ENCODE measurements around the gene REEP1.
A peak's percentile ranks its signal among the peaks of the same experiment; 100 is the strongest.

The REEP1 gene, protein sequence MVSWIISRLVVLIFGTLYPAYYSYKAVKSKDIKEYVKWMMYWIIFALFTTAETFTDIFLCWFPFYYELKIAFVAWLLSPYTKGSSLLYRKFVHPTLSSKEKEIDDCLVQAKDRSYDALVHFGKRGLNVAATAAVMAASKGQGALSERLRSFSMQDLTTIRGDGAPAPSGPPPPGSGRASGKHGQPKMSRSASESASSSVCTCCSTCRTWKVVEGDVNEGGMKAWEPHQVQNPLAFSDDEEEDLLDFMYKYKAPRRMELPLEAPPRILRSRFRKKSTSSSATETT

DNA sequence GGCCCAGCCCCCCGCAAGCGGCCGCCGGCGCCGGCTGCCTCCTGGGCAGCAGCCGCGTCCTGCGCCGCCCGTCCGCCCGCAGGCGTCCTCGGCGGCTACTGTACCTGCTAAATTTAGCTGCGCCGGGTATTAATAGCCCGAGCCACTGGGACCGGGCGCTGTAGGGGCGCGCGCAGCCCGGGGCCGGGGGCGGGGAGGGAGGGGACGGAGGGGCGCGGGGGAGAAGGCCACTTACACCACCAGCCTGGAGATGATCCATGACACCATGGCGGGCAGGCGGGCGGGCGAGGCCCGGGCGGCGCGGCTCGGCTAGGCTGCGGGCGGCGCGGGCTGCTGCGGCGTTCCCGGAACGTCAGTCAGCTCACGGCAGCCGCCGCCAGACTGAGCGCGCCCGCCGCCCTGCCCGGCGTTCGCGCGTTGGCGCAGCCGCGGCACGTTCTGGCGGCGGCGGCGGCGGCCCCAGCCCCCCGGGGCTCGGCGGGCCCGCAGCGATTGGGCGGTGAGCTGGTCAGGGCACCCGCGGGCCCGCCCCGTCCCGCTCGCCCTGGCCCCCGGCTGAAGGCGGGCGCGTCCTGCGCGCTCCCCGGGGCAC lies at the start of gene REEP1:
REEP1 (minus strand) TSS at position 383 of the 592 bp plus-strand sequence; CDS start at position 267, 116 bp downstream.
- DNase-seq: peak; percentile 24

DNA sequence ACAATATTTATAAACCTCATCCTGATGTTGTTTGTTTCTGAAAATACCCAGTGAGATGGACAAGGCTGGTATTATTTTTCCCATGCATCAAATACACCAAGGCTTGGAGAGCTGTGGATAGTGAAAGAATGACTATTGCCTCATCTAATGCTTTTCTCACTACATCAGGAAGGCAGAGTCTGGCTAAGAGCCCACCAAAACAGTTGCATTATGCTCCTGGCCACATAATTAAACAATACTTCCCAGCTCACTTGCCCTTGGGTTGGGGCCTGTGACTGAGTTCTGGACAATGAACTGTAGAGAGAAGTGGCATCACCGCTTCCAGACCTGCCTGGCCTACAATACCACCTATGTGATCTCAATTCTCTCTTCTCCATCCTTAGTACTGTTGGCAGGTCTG lies 46.4 kb upstream of the REEP1 start:
- no peak for DNase-seq

DNA sequence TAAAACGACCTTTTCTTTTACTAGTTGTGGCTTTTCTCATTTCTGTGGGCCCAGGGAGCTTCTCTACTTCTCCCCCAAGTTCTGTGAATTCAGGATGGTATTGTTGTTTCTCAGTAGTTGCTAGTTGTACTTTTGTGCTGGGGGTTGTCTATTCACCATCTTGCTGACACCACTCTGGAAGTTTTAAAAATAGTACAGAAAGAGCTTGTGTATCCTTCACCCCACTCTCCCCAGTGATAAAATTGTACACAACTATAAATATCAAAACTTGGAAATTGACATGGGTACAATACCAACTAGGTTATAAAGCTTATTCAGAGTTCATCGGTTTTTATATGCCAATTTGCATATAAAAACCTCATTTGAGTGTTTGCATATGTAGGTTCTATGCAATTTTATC lies 45.3 kb upstream of the REEP1 start:
- no peak for DNase-seq

DNA sequence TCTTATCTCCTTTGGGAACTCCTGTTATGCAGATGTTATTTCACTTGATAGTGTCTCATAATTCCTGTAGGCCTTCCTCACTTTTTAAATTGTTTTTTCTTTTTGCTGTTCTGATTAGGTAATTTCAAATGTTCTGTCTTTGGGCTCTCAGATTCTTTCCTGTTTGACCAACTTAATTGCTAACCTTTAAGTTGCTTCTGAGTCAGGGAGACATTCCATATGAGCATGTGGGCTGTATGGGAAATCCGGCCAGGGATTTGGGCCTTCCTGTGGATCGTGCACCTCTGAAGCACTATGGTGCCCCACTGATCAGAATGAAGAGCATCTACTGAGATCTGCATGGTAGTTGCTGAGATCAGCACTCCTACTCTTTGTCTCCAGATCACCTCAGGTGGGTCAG lies 44.7 kb upstream of the REEP1 start:
- no peak for DNase-seq

DNA sequence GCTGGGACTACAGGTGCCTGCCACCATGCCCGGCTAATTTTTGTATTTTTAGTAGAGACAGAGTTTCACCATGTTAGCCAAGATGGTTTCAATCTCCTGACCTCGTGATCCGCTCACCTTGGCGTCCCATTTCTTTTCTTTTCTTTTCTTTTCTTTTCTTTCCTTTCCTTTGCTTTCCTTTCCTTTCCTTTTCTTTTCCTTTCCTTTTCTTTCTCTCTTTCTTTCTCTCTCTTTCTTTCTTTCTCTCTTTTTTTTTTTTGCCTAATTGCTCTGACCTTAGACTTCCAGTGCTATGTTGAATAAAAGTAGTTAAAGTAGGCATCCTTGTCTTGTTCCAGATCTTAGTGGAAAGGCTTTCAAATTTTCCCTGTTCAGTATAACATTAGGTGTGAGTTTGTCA lies 41.0 kb upstream of the REEP1 start:
- DNase-seq: no peak

DNA sequence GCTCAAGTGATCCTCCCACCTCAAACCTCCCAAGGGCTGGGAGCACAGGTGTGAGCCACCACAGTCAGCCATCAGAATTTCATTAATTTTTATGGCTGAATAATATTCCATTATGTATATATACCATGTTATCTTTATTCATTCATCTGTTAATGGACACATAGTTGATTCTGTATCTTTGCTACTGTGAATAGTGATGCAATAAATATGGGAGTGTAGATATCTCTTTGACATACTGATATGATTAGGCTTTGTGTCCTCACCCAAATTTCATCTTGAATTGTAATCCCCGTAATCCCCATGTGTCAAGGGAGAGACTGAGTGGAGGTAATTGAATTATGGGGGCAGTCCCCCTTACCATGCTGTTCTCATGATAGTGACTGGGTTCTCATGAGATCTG lies 38.2 kb upstream of the REEP1 start:
- no peak for DNase-seq

DNA sequence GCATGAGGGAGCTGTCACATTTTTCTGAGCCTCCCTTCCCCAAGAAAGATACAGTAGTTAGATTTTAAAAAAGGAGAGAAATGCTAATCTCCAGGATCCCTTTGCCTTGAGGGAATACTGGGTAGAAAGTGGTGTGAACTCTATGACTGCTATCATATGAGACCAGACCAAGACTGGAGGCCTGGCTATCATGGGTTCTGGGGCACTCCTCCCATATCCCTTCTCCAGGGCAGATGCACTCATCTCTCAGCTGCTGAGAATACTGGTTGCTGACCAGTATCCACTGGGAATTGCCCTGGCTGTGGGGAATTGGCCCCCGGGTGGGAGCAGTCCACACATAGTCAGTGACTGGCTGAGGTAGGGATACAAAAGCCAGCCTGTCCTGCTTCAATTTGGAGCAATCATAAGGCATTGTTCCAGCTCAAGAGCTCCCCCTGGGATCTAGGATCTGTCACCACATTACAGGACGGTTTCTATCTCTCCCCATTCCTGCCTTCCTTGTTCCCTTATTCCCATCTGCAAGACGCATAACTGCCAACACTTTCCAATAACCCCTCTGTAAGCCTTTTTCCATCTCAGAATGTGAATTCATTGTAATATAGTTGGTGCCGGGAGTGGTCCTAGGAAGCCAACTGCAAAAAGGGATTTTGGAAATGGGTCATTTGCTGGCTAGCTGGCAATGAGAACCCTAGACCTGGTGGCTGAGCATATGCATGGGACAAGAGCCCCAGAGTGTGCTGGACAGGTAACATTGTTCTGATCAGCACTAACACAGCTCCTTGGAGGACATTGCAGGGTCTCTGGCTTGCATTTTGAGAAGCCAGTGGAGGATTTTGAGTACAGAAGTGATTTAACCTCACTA lies 35.4 kb upstream of the REEP1 start:
- no peak for DNase-seq

DNA sequence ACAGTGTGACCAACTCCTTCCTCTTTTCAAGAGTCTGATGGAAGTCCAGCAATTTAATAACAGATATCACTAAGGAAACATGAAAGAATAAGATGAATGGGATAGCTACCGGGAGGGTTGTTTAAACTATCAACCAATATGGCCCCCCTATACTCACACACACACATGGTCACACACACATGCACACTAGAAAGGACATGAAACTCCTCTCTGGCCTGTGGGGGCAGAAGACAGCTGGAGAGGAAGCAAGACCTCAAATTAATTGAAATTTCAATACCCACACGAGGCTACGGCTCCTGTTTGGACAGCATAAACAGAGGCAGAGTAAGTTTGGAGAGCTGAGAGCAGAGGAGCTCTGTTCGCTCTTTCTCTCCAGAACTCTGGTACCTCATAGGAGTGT lies 34.7 kb upstream of the REEP1 start:
- DNase-seq: no peak

DNA sequence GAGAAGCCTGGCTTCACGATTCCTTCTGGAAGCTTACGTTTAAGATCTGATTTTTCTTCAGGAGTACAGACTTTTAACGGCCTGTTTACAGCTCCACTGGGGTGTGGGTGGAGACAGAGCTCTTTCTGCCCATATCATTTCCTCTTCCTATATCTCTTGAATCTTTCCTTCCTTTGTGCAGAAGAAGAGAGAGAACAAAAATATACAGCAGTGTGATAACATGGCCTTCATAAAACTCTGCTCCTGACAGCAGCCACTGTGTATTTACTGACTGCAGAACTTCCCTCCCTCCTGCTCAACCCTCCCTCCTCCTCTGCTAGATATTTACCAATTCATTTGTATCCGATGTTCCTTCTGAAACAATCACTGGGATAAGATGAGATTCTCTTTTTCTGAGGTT lies 34.1 kb upstream of the REEP1 start:
- no peak for DNase-seq

DNA sequence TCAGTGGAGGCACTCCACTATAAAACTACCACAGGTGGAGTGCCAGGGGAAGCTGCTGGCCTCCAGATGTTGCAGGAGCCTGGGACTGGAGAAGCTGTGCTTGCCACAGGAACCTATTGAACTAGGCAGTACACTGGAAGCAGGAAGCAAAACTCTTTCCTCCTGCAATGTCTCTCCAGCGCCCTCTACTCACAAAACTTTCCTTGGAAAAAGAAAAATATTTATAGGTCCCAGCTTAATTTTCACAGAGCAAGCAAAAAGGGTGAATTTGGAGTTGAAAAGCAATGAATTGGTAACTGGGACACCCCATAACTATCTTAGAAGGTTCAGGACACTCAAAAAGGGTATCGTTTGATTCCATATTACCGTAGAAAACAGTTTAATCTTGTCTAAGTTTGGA lies 33.2 kb upstream of the REEP1 start:
- no peak for DNase-seq

DNA sequence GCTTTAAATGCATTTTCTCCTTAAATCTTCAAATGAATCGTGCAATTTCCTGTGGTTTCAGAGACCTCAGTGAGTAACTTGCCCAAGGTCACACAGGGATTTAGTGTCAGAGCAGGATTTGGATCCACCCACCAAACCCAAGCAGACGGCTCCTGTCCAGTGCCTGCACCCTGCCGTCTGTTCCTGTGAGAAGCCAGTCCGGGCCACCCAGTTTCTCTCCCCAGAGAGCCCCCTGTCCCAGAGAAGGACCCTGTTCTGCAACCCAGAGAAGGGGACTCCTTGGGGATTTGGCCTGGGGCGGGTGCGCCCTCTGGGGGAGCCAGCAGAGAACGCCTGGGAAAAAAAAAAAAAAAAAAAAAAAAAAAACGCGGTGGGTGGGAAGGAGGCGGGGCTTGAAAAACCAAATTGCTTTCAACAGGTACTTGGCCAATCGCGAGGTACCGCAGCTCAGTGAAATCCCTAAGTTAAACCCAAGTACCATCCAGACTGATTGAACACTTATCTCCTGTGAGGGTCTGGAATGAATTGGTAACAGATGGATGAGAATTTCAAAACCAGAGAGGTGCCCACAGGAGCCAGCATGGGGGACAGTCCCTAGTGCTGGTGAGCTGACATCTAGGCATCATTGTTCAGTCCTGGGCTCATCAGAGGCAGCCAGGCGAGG lies 30.9 kb upstream of the REEP1 start:
- DNase-seq: peak; percentile 54

DNA sequence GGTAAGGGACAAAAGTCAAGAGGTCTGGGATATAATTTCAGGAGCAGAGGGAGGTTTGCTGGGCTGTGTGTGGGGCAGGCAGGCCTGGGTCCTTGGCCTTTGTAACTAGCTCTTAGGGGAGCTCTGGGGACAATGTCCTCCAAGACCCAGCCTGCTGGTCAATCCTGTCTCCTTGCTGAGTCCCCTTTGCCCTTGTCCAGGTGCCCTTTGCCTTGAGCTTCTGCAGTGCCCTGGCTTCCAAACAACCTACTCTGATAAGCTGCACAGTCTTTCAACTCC lies 30.0 kb upstream of the REEP1 start:
- no peak for DNase-seq

DNA sequence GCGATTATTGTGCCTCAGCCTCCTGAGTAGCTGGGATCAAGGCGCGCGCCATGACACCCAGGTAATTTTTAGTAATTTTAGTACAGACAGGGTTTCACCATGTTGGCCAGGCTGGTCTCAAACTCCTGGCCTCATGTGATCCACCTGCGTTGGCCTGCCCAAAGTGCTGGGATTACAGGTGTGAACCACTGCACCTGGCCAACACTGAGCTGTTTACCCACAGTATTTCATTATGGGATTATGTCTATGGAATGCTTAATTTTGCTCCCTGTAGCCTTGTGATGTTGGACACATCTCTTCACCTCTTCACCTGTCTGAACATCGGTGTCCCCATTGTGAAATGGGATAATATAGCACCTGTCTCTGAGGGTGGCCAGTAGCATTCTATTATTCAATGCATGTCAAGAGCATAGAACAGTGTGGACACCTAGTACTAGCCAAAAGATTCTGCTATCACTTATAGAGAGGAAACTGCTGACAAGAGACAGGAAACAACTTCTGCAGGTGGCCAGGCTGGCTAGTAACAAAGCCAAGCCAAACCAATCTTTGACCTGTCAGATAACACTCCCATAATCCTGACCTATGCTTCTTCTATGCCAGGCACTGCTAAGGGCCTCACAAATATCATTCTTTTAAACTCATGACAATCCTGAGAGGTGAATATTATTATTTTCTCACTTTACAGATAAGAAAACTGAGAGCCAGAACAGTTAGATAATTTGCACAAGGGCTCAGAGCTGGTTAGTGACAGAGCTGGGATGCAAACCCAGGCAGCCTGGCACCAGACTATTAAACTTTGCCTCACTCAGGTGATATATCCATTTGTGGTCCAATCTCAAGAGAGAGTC lies 29.4 kb upstream of the REEP1 start:
- no peak for DNase-seq

DNA sequence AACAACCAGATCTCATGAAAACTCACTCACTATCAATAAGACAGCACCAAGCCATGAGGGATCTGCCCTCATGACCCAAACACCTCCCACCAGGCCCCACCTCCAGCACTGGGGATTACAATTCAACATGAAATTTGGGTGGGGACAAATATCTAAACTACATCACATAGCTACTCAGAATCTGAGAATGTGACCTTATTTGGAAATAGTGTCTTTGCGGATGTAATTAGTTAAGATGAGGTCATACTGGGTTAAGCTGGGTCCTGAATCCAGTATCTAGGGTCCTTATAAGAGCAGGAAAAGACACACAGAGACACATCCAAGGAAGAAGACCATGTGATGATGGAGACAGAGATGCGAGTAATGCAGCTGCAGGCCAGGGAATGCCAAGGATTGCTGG lies 27.5 kb upstream of the REEP1 start:
- DNase-seq: no peak

DNA sequence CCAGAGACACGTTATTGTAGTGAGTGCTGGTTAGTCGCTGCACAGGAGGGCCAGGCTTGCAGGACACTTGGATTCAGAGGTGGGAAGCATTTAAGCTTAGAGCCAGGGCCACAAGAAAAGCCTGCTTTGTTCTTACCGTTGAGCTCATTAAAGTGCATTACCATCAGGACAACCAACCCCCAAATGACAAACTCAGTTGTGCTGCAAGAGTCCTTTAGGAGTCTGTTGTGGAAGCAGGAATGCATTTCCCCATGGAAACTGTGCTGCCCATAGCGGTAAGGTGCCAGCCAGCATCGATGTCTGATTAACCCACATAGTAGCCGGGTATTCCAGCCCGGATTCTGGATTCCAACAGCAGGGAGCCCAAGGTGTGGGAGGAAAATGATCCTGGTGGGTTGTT lies 23.4 kb upstream of the REEP1 start:
- DNase-seq: no peak

DNA sequence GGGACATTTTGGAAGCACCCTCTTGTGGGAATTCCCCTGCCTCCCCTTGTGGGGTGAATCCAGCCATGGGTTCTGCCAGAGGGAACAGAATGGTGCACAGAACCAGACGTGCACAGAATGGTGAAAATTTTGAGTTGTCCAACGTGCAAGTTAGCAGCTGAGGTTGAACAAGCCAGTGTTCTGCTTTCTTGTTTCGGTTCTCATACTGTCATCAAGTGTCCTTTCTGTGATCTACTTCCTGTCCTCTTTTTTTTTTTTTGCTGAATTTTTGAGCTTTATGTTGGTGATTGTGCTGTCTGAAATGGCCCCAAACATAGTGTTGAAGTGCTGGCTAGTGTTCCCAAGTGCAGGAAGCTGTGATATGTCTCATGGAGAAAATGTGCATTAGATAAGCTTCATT lies 21.5 kb upstream of the REEP1 start:
- DNase-seq: no peak

DNA sequence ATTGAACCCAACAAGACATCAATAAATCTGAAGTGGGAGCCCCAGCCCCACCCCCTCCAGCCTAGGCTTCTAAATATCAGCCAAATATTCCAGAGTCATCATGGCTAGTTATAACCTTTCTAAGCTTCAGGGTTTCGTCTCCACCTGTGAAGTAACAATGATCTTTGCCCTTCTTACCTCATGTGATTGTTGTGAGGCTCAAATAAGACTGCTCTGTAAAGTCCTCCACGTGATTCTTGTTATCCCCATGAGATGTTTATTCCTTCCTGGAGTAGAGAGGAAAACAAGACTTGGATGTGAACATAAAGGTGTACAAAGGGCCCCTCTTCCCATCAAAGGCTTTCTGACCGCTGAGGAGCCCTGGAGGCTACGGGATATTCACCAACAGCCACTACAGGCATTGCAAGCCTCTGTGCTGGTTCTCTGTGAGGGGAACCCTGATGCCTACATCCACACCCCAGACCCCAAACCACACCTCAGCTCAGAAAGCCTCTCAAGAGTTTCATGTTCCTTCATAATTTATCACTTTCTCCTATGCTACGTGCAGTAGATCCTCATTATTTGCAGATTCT lies 20.1 kb upstream of the REEP1 start:
- DNase-seq: no peak

DNA sequence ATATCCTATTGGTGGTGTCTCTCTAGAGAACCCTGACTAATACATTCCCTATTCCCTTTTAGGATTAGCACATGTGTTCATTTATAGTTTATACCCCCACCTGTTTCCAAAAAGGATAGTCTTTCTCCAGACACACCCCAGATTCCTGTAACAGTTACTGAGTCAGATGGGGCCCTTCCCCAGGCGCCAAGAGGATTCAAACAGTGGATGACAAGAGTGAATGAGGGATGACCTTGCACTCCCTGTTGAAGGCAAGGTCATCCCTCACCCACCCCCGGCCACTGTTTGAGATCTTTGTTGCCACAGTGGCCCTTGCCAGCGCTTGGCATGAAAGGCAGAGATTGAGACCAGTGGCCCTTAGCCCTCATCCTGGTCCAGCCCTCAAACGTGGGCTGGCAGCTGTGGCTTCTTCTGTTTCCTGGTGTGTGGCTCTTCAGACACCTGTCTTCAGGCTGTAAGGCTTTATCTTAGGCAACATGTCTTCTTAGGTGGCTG lies 15.3 kb upstream of the REEP1 start:
- DNase-seq: no peak

DNA sequence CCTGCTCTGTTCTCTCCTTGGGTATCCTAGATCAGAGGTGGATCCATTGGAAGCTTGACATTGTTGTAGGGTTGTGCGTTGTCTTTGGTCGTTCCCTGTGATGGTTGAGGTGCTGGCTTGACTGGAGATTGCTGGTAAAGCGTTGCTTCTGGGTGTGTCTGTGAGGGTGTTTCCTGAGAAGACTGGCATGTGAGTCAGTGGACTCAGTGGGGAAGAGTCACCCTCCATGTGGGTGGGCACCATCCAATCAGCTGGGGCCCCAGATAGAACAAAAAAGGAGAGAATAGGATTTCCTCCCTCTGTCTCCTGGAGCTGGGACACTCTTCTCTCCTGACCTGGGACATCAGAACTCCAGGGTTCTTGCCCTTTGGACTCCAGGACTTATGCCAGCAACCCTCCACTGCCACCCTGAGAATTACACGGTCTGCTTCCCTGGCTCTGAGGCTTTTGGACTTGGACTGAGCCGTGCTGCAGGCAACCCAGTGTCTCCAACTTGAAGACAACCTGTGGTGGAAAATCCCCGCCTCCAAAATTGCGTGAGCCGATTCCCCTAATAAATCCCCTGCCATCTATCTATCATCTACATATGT lies 14.8 kb upstream of the REEP1 start:
- no peak for DNase-seq

DNA sequence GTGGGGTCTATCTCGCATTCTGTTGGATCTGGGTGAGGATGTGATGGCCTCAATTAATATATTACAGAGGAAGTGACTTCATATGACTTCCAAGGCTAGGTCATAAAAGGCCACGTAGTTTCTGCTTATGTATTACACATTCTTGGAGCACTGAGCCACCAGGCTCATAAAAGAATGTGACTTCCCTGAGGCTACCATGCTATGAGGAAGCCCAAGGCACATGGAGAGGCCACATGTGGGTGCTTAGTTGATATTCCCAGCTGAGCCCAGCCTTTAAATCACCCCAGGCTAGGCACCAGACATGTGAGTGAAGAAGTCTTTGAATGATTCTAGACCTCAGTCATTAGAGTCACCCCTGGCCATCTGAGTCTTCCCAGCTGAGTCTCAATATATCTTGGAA lies 13.3 kb upstream of the REEP1 start:
- no peak for DNase-seq

DNA sequence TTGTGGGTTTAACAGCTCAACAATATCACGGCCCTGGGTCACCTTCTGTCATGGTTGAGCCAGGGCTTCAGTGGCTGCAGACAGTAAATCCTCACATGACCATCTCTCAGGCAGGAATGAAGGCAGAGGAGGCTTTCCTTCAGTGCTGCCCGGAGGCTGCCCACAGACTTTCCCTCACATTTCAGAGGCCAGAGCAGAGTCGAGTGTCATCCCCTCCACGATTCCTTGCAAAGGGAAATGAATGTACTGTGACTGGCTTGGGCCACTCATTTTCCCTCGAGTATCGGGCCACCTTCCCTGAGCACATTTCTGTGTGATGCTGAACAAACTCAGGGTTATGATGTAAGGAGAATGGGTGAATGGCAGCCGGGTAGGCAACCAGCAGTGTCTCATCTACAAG lies 10.0 kb upstream of the REEP1 start:
- no peak for DNase-seq
